ENCODE data around the gene TP53RK.
A peak's percentile ranks its signal among the peaks of the same experiment; 100 is the strongest.

The TP53RK gene

DNA sequence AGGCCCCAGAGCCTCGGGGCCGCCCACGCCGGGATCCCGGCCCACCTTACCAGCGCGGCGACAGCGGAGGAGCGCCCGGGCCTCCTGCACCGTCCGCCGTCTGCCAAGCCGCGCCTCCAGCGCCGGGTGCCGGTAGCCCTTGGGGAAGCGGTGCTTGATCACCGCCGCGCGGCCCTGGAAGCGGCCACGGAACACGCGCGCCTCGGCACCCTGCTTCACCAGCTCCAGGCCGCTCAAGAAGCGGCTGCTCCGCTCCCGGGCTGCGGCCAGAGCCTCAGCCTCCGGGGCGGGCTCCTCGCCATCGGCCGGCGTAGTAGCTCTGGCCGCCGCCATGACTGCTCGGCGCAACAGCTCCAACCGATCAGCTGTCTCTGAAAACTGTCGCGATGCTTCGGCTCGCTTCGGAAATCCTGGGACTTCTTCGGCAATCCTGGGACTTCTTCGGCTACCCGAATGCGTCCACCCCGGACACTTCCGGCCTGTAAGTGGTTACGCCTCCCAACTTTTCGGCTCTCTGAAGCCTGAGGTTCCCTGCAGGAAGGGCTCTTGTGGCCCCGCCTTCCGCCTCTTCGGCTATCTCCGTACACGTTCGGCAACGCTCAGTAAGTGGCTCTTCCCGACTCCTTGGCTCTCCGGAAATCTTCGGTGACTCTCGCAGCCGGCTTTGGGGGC, at the start of gene TP53RK:
Gene TP53RK (minus strand): TSS at position 363 of the 672 bp plus-strand sequence. CDS start 30 bp downstream, at position 333.
- peak; percentile 59 for DNase-seq

DNA sequence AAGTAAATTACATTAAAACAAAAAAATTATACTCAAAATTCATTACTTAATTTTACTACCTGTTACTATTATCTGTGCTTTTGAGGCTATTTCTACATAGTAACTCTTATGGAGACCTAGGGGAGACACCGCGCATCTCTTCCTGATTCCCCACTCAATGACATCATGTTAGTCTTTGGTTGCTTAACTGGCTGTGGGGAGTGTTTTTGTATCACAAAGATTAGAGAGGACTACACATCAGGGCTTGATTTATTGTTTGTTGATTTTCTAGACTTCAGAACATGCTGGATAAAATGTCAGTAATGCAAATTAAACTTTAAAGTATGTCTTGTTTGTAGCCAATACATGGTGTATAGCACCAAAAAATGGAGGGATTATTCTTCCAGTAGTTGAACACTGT, 46.2 kb upstream of the TP53RK start:
- DNase-seq, result no peak

DNA sequence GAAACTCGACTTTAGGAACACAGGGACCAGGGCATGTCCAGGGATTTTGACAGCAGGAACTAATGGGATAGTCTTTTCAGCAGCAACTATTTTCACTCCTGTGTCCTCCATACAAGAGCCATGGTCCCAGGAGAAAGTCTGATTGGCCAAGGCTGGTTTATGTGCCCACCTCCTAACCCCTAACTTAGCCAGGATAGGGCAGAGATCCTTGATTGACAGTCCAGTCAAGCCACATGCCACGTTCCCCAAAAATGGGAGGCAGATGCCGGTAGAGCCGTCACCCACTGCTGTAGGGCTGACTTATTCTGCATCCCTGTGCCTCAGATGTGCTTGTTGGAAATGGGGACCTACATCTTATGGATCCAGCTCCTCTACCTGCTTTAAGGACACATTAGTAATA, 42.5 kb upstream of the TP53RK start:
- no peak for DNase-seq

DNA sequence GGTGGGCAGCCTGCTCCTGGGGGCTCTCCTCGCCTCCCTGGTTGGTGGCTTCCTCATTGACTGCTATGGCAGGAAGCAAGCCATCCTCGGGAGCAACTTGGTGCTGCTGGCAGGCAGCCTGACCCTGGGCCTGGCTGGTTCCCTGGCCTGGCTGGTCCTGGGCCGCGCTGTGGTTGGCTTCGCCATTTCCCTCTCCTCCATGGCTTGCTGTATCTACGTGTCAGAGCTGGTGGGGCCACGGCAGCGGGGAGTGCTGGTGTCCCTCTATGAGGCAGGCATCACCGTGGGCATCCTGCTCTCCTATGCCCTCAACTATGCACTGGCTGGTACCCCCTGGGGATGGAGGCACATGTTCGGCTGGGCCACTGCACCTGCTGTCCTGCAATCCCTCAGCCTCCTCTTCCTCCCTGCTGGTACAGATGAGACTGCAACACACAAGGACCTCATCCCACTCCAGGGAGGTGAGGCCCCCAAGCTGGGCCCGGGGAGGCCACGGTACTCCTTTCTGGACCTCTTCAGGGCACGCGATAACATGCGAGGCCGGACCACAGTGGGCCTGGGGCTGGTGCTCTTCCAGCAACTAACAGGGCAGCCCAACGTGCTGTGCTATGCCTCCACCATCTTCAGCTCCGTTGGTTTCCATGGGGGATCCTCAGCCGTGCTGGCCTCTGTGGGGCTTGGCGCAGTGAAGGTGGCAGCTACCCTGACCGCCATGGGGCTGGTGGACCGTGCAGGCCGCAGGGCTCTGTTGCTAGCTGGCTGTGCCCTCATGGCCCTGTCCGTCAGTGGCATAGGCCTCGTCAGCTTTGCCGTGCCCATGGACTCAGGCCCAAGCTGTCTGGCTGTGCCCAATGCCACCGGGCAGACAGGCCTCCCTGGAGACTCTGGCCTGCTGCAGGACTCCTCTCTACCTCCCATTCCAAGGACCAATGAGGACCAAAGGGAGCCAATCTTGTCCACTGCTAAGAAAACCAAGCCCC, 36.2 kb upstream of the TP53RK start:
- no peak for DNase-seq

DNA sequence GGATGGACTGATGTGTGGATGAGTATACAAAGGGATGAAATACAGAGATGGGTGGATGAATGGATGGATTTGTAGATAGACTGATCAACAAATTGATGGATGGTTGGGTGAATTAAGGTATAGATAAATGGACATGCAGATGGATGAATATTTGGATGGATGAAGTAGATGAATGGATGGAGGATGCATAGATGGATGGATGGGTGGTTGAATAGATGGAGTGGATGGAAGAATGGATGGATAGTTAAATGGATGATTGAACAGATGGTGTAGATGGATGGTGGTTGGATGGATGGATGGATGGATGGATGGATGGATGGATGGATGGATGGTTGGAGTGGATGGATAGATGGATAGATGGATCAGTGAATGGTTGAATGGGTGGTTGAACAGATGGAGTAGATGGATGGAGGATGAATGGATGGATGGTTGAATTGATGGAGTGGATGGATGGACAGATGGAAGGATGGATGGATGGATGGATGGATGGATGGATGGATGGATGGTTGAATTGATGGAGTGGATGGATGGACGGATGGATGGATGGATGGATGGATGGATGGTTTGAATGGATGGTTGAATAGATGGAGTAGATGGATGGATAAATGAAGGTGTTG, 35.2 kb upstream of the TP53RK start:
- DNase-seq, result no peak

DNA sequence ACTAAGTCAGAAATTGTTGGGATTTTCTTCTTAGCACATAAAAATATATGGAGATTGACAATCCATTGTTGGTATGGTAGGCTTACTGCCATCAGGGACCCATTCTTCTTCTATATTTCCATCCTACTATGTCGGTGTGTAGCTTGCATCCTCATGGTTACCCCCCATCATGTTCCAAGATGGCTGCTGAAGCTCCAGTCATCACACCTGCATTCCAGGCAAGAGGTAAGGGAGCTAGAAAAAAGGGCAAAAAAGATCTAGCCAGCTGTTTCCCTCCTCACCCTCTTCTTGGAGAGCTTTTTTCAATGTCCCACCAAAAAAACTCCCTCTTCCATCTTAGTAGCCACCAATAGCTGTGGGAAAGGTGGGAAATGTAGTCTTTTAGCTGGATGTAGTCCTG, 33.8 kb upstream of the TP53RK start:
- no peak for DNase-seq

DNA sequence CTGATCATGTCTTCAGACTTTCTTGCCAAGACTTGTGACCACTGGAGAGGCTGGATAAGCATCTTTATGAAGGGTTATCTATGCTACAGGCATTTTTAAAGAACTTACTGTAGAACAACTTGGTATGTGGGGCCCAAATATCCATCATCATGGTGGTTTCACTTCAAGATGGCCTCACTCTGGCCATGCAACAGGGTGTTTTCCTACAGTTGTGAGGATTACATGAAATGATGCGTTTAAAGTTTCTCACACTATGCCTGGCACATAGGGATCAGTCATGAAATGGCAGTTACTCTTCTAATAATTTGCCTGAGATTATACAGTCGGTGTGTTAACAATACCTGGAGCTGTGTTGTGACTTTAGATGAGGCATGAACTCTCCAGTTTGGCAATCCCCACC, 33.2 kb upstream of the TP53RK start:
- DNase-seq, result no peak

DNA sequence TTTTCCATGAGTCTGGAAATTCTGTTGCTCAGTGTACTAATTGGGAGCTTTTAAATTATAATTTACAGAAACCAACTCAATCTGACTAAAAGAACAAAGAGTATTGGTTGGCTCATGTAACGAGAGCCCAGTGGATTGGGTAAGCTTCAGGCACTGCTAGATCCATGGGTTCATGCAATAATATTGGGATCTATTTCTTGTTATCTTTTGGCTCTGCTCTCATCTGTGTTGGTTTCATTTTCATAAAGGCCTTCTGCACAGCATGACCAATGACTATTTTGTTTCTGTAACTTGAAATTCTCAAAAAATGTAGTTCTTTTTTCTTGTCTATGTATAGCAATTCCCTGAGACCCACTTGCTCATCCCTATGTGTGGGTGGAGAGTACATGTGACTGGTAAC, 32.2 kb upstream of the TP53RK start:
- DNase-seq, result no peak

DNA sequence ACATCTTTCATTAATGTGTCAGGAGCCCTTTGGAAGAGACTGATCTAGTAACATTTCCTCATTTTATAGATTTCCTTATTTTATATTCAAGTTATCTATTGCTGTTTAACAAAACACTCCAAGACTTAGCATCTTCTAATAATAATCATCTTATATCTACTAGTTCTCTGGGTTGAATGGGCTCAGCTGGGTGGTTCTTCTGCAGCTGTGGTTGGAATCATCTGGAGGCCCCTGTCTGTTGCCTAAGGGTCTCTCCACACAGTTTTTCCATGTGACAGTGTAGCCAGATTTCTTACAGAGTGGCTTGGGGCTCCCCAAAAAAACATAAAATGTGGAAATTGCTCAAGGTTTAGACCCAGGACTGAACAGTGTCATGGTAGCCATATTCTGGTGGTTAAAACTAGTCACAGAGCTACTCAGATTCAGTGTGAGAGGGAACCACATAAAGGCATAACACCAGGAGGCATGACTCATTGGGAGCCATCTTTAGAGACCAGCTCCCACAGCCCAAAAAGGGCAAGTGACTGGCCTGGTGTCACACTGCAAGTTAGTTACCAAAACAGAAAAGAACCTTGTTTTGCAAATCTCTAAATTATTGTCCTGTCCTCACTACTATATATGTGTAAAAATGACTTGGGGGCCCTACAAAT, 31.7 kb upstream of the TP53RK start:
- no peak for DNase-seq

DNA sequence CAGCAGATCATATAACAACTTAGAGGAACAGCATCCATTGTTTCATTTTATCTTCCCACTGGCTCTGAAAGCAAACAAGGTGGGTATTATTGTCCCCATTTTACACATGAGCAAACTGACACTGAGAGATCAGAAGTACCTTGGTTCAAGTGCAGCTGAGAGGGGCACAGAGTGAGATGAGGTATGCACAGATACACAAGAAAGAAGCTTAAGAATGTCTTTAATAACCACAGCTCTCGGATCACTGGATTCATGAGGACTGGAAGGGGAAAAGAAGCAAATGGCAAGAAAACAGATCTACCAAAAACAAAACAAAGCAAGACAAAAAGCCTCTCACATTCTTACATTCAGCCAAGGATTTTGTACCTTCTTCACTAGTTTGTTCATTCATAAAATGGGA, 30.8 kb upstream of the TP53RK start:
- no peak for DNase-seq

DNA sequence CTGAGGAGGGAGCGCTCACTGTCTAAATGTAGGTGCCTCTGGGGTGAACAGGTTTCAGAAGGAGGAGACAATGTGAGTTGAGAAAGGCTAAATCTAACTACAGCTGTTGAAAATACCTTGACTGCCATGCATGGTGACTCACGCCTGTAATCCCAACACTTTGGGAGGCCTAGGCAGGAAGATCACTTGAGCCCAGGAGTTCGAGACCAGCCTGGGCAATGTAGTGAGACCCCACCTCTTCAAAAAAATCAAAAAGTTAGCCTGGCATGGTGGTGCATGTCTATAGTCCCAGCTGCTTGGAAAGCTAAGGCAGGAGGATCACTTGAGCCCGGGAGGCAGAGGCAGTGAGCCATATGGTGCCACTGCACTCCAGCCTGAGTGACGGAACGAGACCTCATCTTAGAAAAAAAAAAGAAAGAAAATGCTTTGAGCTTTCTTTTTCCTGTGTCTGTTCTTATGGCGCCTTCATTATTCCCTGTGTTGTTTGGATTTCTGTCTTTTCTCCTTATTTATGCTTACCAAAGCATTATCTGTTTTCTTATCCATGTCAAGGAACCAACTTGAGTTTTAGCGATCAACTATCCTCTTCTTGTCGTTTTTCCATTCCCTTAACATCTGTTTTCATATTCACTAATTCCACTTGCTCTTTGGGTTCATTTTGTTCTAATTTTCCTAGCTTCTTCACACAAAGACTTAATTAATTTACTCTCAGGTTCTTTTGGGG, 28.7 kb upstream of the TP53RK start:
- DNase-seq, result no peak

DNA sequence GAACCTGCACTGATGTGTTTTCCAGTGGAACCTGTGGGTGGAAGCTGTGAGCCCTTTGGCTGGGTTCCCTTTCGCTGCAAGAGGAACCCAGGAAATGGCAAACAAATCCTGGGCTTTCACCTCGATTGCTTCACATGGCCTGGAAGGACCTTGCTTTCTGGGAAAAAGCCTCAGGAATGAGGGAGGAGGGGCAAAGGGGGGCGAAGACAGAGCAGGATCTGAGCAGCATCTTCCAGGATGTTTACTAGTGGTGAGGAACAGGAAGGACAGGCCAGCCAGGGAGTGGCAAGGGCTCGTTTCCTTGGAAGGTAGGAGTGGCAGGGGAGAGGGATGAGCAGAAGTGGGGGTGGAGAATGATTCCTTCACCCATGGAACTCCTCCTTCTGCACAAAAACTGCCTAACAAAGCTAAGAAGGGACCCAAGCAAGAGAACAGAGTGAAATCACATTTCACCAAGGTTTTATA, 26.1 kb upstream of the TP53RK start:
- DNase-seq, result no peak

DNA sequence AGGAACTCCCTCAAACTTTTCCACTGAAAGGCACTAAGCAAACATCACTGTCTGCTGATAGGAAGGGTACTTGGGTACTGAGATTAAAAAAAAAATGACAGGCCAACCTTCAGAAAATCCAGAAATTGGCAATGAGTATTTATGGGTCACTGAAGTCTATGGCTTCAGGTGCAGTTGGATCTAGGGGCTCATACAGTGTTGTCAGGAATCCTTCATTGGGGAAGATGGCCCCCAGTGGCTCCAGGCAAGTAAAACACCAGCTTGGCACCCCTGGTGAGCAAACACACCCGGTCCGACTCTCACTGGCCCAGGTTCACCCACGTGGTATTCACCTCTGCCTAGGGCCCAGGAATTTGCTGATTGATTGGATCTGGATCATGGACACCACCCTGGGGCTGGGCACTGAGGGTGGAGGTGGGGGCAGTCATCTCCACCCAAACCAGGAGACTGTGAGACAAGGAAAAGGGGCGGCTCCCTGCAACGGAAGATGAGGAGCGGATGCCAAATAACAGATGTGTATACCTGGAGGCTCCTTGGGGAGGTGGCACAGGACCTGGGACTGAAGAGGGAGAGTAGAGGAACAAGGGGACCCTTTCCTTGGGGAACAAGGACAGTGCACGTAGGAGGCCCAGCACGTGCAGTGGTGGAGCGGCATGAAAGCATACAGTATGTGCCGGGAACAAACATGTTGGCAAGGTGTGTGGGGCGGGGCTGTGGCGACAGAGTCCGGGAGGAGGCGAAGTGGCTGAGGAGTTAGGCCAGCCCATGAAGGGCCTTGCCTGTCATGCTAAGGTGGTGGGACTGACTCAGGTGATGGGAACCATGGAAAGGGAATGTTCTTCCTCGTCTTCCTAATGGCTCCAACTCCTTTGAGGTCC, 25.0 kb upstream of the TP53RK start:
- no peak for DNase-seq

DNA sequence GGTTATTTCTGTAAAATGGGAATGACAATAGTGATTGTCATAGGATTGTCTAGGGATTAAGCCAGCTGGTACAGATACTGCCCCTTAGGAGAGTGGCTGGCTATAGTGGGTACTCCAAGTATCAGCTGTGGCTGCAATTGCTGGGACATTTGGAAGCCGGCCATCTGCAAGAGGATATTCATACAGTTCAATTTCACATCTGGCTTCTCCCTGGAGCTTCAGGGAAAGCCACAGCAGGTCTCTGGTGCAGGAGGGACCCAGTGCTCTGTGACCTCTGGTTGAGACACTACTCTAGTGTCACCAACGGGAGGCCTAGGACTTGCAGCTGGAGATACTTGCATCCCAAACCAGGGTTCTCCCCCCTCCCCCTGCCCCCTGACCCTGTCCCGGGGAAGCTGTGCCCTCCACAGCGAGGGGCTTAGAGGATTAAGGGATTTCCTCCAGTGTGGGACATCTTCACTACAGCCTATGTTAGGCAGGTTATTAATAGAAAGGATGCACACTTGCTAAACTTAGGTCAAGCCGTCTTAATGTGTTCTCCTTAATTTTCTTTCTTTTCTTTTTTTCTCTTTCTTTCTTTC, 22.9 kb upstream of the TP53RK start:
- no peak for DNase-seq

DNA sequence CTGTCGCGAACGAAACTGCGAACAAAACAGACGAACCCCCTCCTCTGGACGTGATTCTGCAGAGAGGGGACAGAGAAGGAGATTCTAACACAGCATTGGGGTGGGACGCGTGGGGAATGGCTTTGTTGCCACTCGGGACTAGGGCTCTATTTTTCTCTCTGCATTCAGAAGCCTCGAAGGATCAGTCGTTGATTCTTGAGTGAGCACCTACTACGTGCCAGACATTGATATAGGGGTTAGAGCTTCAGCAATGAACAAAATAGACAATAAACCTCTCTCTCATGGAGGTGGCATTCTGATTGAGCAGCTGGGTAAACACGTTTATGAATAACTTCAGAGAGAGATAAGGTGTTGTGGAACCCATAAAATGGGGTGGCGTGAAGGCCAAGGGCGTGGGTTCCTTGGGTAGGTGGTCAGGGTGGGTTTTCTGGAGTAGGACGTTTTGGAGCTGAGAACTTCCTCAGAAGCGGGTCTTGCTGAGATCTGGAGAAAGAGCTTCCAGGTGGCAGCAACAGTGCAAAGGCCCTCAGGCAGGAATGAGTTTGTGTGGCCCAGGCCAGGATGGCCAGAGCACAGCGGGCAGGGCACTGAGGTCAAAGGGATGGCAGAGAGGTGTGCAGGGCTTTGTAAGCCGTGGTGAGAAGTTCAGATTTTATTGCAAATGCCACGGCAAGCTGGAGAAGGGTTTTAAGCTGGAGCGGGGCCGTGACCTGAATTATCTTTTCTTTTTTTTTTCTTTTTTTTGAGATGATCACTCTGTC, 21.1 kb upstream of the TP53RK start:
- no peak for DNase-seq

DNA sequence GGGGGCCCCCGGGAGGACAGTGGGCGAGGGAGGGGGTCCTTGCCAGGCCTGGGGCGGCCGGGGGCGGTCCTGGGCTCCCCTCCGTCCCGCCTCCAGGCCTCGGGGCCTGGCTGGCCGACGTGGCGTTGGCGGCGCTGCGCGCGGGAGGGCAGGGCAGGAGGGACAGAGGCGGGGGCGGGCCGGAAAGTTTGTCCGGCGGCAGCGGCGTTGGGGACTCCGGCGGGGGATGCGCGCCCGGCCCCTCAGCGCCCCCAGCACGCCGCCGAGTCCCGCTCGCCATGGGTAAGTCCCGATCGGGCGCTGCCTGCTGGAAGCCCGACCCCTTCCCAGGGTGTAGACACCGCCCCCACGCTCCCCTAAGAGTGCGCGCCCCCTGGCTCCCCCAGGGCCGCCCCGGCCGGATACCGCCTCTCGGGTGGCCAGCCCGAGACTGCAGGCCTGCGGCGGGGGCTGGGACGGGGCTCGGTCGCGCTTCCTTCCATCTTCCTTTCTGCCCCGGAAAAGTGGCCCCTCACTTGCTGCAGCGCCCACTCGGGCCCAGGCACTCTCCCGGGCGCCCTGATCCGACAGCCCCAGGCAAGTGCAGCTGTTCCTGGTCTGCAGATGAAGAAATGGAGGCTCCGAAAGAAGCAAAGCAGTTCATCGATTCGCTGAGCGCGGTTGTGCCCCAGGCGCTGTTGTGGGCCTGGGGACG, 20.4 kb upstream of the TP53RK start, which contains the start of gene SLC2A10:
Gene SLC2A10 (plus strand): TSS at position 191 of the 694 bp plus-strand sequence. CDS start 88 bp downstream, at position 279.
- no peak for DNase-seq

DNA sequence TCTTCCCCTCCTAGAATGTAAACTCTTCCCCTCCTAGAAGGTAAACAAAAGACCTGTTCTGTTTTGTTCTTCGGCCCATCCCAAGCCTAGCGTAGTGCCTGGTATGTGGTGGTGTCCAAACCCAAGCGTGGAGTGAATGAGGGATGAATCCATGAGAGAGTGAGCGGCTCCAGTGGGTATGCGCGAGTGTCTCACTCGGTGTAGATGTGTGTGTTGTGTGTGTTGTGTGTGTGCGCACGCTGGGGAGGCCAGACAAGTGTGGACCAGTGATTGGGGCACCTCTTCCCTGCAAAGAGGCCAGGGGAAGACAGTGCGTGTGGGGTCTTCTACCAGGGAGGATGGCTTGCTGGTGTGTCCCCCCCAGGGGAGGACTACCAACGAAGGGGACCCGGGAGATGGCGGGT, 19.8 kb upstream of the TP53RK start:
- no peak for DNase-seq

DNA sequence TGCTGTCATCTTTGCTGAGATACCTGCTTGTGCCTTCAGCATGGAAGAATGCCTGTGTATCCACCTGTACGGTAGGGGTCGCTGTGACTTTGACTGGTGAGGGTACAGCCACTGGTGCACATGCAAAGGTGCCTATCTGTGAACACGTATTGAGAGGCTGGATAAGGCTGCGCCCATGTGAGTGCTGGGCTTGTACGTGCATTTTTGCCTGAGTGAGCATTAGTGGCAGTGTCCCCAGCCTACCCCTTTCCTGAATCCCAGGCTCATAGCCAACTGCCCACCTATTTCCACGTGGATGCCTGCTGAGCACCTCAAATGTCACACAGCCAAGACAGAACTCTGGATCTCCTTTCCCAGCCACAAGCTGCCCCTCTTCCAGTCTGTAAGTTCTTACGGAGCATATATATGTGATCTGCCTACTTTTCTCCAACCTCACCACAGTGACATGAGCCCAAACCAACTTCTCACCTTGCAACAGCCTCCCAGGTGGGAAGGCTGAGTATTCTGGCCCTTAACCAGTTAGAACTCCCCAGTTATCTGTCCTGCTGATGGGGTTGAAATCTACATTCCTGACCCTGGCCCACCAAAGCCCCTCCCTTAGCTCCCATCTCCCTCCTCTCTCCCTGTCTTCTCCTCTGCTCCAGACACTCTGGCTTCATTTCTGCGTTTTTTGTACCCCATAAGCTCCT, 19.1 kb upstream of the TP53RK start:
- DNase-seq, result no peak

DNA sequence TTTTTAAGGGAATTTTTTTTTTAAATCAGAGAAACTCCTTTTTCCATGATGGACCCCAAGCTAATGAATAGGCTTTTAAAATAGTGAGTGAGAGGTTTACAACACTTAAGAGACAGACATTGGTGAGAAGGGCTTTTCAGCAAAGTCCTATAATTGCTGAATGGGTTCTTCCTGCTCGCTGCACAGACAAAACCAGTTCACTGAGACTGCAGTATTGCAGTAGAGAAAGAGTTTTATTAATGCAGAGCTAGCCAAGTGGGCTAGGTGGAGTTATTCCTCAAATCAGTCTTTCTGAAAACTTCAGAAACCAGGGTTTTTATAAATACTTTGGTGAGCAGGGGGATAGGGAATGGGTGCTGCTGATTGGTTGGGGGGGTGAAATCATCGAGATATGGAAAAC, 17.0 kb upstream of the TP53RK start:
- DNase-seq, result no peak
